GM21360 (cell line): Measurements from ENCODE around the gene CTSD.
"Not testable (repeated sequence)": the region's sequence is repeated elsewhere in the genome, so short reads cannot be mapped to it uniquely, and the experiment has no call there.

Source experiments
- ATAC-seq: cut with Tn5 transposase; IDR thresholded peaks from one replicate; pipeline ENCODE4 v1.9.1; 2021; ENCODE audit warnings: mild to moderate bottlenecking, moderate library complexity; ENCODE audit not compliant: unreplicated experiment

The CTSD gene

GRCh38 chr11:1763796-1764661 is at the start of gene CTSD:
TSS of gene CTSD (minus strand) at chr11:1763927. CDS start at chr11:1763859, 68 bp downstream.
- ATAC-seq = peak; percentile 64

- ATAC-seq = not testable (repeated sequence)
These were observed 49.6 kb upstream of the CTSD start for GRCh38 chr11:1813356-1813755.

- ATAC-seq = no peak
These were observed 49.1 kb upstream of the CTSD start for GRCh38 chr11:1812801-1813200.

DNA sequence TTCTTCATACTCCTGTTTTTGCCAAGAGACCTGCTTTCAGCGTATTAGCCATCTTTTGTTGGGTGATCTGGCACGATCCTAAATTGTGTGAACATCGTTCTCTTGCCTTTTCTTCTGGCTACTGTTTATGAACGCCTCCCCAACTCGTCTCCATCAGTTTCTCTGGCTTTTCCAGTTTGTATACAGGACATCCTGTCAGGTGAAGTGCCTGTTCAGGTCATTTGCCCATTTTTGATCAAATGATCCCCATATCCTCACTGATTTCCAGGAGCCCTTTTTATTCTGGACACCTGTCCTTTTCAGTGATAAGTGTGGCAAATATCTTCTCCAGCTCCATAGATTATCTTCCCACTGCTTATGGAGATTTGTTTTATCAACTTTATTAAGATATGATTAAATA is 48.5 kb upstream of the CTSD start:
- no peak for ATAC-seq

- no peak for ATAC-seq
These were observed 47.0 kb upstream of the CTSD start for GRCh38 chr11:1810761-1811160.

DNA sequence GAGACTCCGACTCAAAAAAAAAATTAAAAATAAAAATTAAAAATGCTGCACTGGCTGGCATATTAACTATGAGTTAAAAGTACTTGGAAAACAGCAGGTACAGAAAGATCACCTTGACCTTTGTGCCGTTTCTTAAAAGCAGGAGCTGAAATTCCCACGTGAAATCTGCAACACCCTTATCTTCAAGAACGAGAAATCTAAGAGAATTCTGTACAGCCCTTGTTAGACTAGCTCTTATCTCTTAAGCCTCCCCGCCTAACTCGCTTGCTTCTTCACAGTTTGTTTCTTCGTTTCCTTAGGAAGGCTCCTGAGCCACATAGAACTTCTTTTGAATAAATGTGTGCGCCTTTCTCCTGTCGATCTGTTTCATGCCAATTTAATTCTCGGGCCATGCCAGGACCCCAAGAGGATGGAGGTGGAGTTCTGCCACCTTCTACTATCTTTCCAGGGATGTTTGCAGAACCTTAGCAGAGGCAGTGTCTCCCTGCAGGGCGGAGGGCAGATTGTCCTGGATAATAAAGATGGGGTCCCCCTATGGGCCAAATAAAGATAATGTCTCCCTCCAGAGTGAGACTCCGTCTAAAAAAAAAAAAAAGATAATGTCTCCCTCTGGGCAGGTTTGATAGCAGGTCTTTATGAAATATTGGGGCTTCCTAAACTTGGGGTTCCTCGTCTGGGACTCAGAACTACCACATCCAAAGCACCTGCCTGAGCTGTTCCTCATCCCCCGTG is 43.7 kb upstream of the CTSD start:
- no peak for ATAC-seq

DNA sequence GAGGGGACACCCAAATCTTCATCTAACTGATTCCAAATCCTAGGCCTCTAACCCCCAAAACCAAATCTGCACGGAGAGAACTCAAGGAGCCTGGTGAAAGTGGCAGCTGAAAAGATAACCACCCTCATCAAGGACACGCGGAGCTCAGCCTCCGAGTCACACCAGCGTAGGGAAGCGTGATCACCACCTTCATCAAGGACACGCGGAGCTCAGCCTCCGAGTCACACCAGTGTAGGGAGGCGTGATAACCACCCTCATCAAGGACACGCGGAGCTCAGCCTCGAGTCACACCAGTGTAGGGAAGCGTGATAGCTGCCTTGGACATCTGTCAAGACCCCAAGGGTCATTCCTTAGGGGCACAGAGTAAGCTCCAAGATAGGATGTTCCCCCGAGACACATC is 41.8 kb upstream of the CTSD start:
- no peak for ATAC-seq

DNA sequence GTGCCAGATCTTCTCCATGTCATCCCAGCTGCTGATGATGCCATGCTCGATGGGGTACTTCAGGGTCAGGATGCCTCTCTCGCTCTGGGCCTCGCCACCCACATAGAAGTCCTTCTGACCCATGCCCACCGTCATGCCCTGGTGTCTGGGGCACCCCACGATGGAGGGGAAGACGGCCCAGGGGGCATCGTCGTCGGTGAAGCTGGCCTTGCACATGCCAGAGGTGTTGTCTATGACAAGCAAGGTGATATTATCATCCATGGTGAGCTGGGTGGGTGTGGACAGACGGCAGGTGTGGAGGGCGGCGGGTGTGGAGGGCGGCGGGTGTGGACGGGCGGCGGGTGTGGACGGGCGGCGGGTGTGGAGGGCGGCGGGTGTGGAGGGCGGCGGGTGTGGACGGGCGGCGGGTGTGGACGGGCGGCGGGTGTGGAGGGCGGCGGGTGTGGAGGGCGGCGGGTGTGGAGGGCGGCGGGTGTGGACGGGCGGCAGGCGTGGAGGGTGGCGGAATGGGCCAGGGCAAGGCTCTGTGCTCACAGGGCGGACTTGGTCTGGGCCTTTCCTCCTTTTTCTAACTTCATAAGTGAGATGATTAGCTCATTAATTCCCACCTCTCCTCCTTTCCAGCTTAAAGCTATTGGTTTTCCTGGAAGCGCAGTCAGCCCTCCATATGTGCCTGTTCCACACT is 40.2 kb upstream of the CTSD start:
- not testable (repeated sequence) for ATAC-seq

GRCh38 chr11:1803246-1803645 is 39.5 kb upstream of the CTSD start:
- ATAC-seq = no peak

DNA sequence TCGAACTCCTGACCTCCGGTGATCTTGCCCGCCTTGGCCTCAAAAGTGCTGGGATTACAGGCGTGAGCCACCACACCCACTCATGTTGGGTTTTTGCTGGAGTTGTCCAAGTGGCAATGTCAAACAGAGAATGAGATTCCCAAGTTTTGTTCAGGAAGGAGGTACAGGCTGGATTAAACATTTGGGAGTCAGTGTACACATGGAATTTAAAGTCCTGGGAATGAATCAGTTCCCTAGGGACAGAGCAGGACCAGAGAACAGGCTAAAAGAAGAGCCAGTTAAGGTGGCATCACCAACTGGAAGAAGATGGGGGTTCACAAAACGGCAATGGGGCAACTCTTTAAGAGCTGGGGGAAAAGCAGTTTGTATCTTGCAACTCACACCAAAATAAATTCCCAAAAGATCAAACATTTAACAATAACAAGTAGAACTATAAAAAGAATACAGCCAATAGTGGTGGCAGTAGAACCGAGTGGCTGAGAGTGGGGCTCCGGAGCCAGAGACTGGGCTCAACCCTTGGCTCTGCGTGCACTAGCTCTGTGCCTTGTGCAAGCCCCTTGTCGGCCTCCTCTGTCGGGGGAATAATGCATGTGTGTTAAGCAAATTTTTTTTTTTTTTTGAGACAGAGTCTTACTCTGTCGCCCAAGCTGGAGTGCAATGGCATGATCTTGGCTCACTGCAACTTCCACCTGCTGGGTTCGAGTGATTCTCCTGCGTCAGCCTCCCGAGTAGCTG is 33.8 kb upstream of the CTSD start:
- no peak for ATAC-seq

DNA sequence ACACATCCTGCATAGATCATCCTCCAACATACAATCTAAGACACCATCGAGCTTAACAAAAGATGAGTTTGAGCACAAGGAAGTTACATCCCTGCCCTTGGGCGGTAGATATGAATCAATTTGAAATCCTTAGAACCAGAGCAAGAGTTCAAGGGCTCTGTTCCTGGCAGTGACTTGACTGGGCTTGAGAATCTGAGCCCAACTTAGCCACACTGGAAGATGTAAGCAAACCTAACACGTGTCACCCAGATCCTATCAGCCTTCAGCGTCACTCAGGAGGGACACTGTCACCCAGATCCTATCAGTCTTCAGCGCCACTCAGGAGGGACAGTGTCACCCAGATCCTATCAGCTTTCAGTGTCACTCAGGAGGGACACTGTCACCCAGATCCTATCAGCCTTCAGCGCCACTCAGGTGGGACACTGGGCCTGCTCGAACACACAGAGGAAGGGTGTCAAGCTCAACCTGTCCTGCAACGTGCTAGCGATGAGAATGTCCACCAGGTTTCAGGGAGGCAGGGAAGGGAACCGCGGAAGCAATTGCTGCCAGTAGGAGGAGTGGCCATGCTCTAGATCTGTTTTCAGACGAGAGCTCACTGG is 32.8 kb upstream of the CTSD start:
- ATAC-seq = no peak

- ATAC-seq = no peak
These were observed 29.4 kb upstream of the CTSD start for GRCh38 chr11:1793081-1793480.

- ATAC-seq = no peak
These were observed 28.7 kb upstream of the CTSD start for GRCh38 chr11:1792461-1792860.

DNA sequence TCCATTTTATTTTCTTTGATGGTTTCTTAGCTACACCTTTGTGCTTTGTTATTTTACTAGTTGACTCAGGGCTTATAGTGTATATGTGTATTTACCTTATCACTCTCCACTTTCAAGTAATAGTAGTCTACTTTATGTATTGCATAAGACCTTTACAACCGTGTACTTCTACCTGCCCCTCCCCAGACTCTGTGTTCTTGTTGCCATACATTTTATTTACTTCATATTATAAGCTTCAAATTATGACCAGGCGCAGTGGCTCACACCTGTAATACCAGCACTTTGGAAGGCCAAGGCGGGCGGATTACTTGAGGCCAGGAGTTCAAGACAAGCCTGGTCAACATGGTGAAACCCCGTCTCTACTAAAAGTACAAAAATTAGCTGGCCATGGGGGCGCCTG is 28.2 kb upstream of the CTSD start:
- ATAC-seq = no peak

GRCh38 chr11:1786466-1786865 is 22.7 kb upstream of the CTSD start:
- ATAC-seq = no peak

- no peak for ATAC-seq
These were observed 22.2 kb upstream of the CTSD start for GRCh38 chr11:1785749-1786413.

DNA sequence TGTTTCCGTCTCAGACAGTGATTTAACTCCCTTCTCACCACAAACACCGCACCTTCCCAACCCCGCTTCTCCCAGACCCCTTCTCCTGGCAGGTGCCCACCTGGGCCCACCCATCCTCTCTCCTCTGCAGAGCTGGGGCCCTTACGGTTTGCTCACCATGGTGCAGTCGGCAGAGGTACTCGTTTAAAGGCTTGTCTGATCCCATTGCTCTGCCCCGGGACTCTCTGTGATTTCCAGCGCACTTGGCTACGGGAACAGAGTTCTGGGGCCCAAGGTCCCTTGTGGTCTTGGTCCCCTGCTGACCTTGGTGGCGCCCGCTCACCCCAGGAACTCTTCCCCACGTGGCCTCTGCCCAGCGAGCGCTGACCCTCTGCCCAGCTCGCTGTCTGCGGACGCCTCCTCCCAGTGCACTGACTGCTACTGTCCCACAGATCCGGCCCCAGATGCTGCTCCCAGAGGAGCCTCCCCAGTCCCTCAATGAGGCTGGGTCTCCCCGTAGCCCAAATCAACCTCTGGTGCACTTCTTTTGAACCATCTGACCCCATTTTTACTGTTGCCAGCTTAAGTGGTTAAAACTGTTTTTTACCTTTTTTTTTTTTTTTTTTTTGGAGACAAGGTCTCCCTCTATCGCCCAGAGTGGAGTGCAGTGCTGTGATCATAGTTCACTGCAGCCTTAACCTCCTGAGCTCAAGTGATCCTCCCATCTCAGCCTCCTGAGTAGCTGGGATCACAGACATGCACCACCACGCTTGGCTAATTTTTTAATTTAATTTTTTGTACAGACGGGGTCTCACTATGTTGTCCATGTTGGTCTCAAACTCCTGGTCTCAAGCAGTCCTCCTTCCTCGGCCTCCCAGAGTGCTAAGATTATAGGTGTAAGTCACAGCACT is 21.3 kb upstream of the CTSD start:
- ATAC-seq = no peak

GRCh38 chr11:1783725-1784529 is 20.2 kb upstream of the CTSD start:
- no peak for ATAC-seq
